ENCODE data around the gene SEMA4G. TPM values are rescaled to one million over a fixed set of nuclear protein-coding genes. Genes with fewer than 3 reads are reported as not detected.
A peak's percentile ranks its signal among the peaks of the same experiment; 100 is the strongest.

The SEMA4G gene
- total and polyA plus RNA-seq, 2 experiments from 2014 or later, result 5.3 to 8.5 TPM

- H3K9me3 Mint-ChIP-seq, result no peaks in the 10 kb centered on the region; the same call in 2 of the 3 replicates
- peak overlapping the region; percentile 74 for H2AFZ ChIP-seq
These were observed 29.1 kb downstream of the SEMA4G start for GRCh38 chr10:100998183-100998990.

GRCh38 chr10:100998991-100999741 is 29.9 kb downstream of the SEMA4G start:
- no peaks in the 10 kb centered on the region for H3K9me2 ChIP-seq (ENCODE audit: insufficient read depth)
- peaks cover 25% of the 10 kb centered on the region for H3K27me3 Mint-ChIP-seq (ENCODE audit: insufficient read depth, low read depth, poor library complexity)
- ATAC-seq (peak; percentile 11), DNase-seq (ENCODE audit: low spot score) (peak; percentile 76)
- no peaks in the 10 kb centered on the region for H4K20me1 ChIP-seq (replicated peaks; ENCODE audit: insufficient read depth)
- H2AFZ ChIP-seq, result peak overlapping the region; percentile 52; the same call in 1 of the 2 replicates
- peaks cover 22% of the 10 kb centered on the region for H3K79me2 ChIP-seq (replicated peaks; ENCODE audit: insufficient read depth)
- no peaks in the 10 kb centered on the region for H3K27me3 ChIP-seq (ENCODE audit: insufficient read depth)
- H3F3A ChIP-seq (replicated peaks; ENCODE audit: low read depth), result peaks cover 25% of the 10 kb centered on the region
- no peaks in the 10 kb centered on the region; the same call in 2 of the 3 replicates for H3K9me3 Mint-ChIP-seq
- peaks cover 27% of the 10 kb centered on the region for H3K36me3 Mint-ChIP-seq (ENCODE audit: low read depth)
- peak overlapping the region; percentile 71 for H3K27ac Mint-ChIP-seq
- H3K4me1 Mint-ChIP-seq, result peaks cover 38% of the 10 kb centered on the region
- TF ChIP-seq EZH2phosphoT487 (IDR thresholded peaks at IDR 0.05; ENCODE audit: unreplicated experiment) (no peak), CTCF (conservative IDR thresholded peaks at IDR 0.05; ENCODE audit: low read depth in 2 of 2) (peak; percentile 71 to 79), CREB1 (CRISPR knock-in tag; IDR thresholded peaks at IDR 0.05; ENCODE audit: low read depth) (0 out of 2 replicates have a peak, but pooled peaks have one; percentile 4), STAT1 (IDR thresholded peaks at IDR 0.05; ENCODE audit: unreplicated experiment) (no peak), EZH2 (IDR thresholded peaks at IDR 0.05; ENCODE audit: low read depth, unreplicated experiment) (peak; percentile 28), ZNF331 (CRISPR knock-in tag; IDR thresholded peaks at IDR 0.05; ENCODE audit: low read depth) (no peak), POLR2AphosphoS5 (IDR thresholded peaks at IDR 0.05; ENCODE audit: low read depth) (peak; percentile 39)
- peak overlapping the region; percentile 90 for H3K4me3 ChIP-seq
- H3K27ac ChIP-seq (ENCODE audit: low read depth), result no peak overlapping the region
- H3K36me3 ChIP-seq (ENCODE audit: insufficient read depth), result peaks cover 4% of the 10 kb centered on the region; the same call in 1 of the 2 replicates
- H3K4me2 ChIP-seq, result peak overlapping the region; percentile 97
- peak overlapping the region; percentile 76 for H3K4me3 Mint-ChIP-seq
- peaks cover 36% of the 10 kb centered on the region for H3K4me1 ChIP-seq (ENCODE audit: insufficient read depth)

More at GRCh38 chr10:100998183-100998990, 29.1 kb downstream of the SEMA4G start:
- peak overlapping the region; percentile 71 for H3K27ac Mint-ChIP-seq
- H3K27ac ChIP-seq (ENCODE audit: low read depth), result peak overlapping the region; percentile 95
- H3K4me3 Mint-ChIP-seq, result peak overlapping the region; percentile 76
- peak overlapping the region; percentile 90 for H3K4me3 ChIP-seq
- peaks cover 42% of the 10 kb centered on the region for H3K4me1 Mint-ChIP-seq
- H3F3A ChIP-seq (replicated peaks; ENCODE audit: low read depth), result peaks cover 29% of the 10 kb centered on the region
- H3K36me3 ChIP-seq (ENCODE audit: insufficient read depth), result peaks cover 8% of the 10 kb centered on the region
- peak; percentile 29 for ATAC-seq
- no peaks in the 10 kb centered on the region; the same call in 1 of the 2 replicates for H4K20me1 ChIP-seq (replicated peaks; ENCODE audit: insufficient read depth)
- DNase-seq (ENCODE audit: low spot score), result peak; percentile 76
- peak overlapping the region; percentile 97 for H3K4me2 ChIP-seq
- H3K9me2 ChIP-seq (ENCODE audit: insufficient read depth), result no peaks in the 10 kb centered on the region
- no peaks in the 10 kb centered on the region for H3K27me3 ChIP-seq (ENCODE audit: insufficient read depth)
- TF ChIP-seq REST (IDR thresholded peaks at IDR 0.05; ENCODE audit: unreplicated experiment) (no peak), POLR2AphosphoS5 (IDR thresholded peaks at IDR 0.05; ENCODE audit: low read depth) (0 out of 2 replicates have a peak, but pooled peaks have one; percentile 51), EZH2phosphoT487 (IDR thresholded peaks at IDR 0.05; ENCODE audit: unreplicated experiment) (no peak)
- H3K36me3 Mint-ChIP-seq (ENCODE audit: low read depth), result peaks cover 26% of the 10 kb centered on the region
- peaks cover 25% of the 10 kb centered on the region for H3K27me3 Mint-ChIP-seq (ENCODE audit: insufficient read depth, low read depth, poor library complexity)
- H3K79me2 ChIP-seq (replicated peaks; ENCODE audit: insufficient read depth), result peaks cover 22% of the 10 kb centered on the region
- peaks cover 36% of the 10 kb centered on the region for H3K4me1 ChIP-seq (ENCODE audit: insufficient read depth)
